ENCODE results near the gene KAT7.

- TF ChIP-seq EZH2 (IDR thresholded peaks at IDR 0.05; ENCODE audit: insufficient read depth, poor library complexity, severe bottlenecking) (no peak), EZH2phosphoT487 (IDR thresholded peaks at IDR 0.05; ENCODE audit: insufficient read depth, low read depth) (no peak)
These were observed 11.8 kb upstream of the KAT7 start for GRCh38 chr17:49776551-49777300.
